Adrenal gland (tissue), 12 donors: ENCODE data around the gene SEMA5A. TPM values are rescaled to one million over a fixed set of nuclear protein-coding genes. Genes with fewer than 3 reads are reported as not detected.

Experiments used
- DNase-seq, 7 donors: peaks; one replicate each; pipeline ENCODE4 v3.0.0-alpha.2; 2019 to 2020
- H3K27ac ChIP-seq, 5 donors: fragments of 200-600 bp; sonication (generic) in 4 of 5; 1 replicate in 3 of 5; 2 replicates in 2 of 5; pipeline versions ENCODE4 v1.5.1 to v1.8.0; 2016 to 2020; ENCODE audit warnings: mild to moderate bottlenecking in 1 of 5
- H3K27me3 ChIP-seq: fragments of 200-600 bp; 2 replicates; pipeline ENCODE4 v1.8.0; 2021
- H3K36me3 ChIP-seq, 2 donors: fragments of 200-600 bp; replicated peaks in 1 of 2; 1 replicate in 1 of 2; 2 replicates in 1 of 2; pipeline versions ENCODE4 v1.5.1 to v1.8.0; 2018 to 2022
- H3K4me1 ChIP-seq, 2 donors: fragments of 200-600 bp; replicated peaks in 1 of 2; 1 replicate in 1 of 2; 2 replicates in 1 of 2; pipeline versions ENCODE4 v1.5.1 to v1.8.0; 2018 to 2021
- H3K4me3 ChIP-seq, 4 donors: fragments of 200-600 bp; sonication (generic) in 3 of 4; one replicate each; pipeline ENCODE4 v1.5.1; 2016 to 2018
- H3K9me3 ChIP-seq, 3 donors: fragments of 200-600 bp; sonication (generic) in 1 of 3; replicated peaks in 1 of 3; 1 replicate in 2 of 3; 2 replicates in 1 of 3; pipeline versions ENCODE4 v1.5.1 to v1.8.0; 2016 to 2021
- POLR2A ChIP-seq, 2 donors: fragments of 450-650 bp; IDR thresholded peaks; one replicate each; pipeline ENCODE4 v1.6.1; 2017; ENCODE audit warnings: antibody characterized with exemption in 2 of 2, mild to moderate bottlenecking in 2 of 2, moderate library complexity in 1 of 2
- WGBS, 4 donors: extraction: QIAGEN DNeasy Blood & Tissue Kit in 2 of 4; methylation state at CpG; one replicate each; pipeline versions ENCODE4 v1.1.5 to v1.1.7; 2013 to 2017; 5-methylcytosine and 5-hydroxymethylcytosine counted together
- intact Hi-C, 2 donors: fragments of 100-400 bp; cut with DNase I; formaldehyde crosslinking; loops; one replicate each; pipeline versions ENCODE4 v1.14.1 to v1.15.0; 2022 to 2023
- polyA plus RNA-seq, 3 donors: library from polyadenylated mRNA; stranded (reverse); fragments of 200-250 nt in 2 of 3; fragments of 350-450 nt in 1 of 3; fragmentation: Illumina TruSeq in 1 of 3; extraction: RNeasy Lipid Tissue Mini Kit (QIAGEN cat#74804) in 1 of 3; gene quantifications; one replicate each; pipeline ENCODE4 v1.2.3, GENCODE V29; 2013 to 2014
- total RNA-seq, 9 donors: library from RNA; depleted of rRNA in 4 of 9; stranded (reverse); fragments of >200 nt in 4 of 9; fragments of 120-200 nt in 1 of 9; fragmentation: NEBNext Ultra II Directional in 1 of 9; extraction: Animal tissue kit (Norgen Biotek cat#: 25700) in 1 of 9; gene quantifications; one replicate each; pipeline versions ENCODE4 v1.1.0 to v1.2.4, GENCODE V29; 2013 to 2023
- TF ChIP-seq, protein P1 (sequence below), 6 experiments: fragments of 450-650 bp in 4 of 6; fragments of 200-600 bp in 2 of 6; sonication (generic) in 1 of 6; IDR thresholded peaks; 1 replicate in 5 of 6; 2 replicates in 1 of 6; pipeline versions ENCODE4 v1.5.1 to v1.8.0; 2016 to 2021; ENCODE audit warnings: antibody characterized with exemption in 6 of 6, mild to moderate bottlenecking in 2 of 6, moderate library complexity in 1 of 6
- donor health status: healthy with polysubstance abuse.
- donor health status: Bipolar disorder and iron deficiency.
- donor health status: DM: yes; HTN: yes; CAD: no.
- donor health status: DM: no; HTN: no; CAD: no.
- donor health status: DM: no; HTN: no; CAD: no.
- donor health status: DM: yes; HTN: yes; CAD: no.

SEMA5A gene
- total and polyA plus RNA-seq, 12 donors = 0.40 to 6.0 (median 2.6) TPM

DNA sequence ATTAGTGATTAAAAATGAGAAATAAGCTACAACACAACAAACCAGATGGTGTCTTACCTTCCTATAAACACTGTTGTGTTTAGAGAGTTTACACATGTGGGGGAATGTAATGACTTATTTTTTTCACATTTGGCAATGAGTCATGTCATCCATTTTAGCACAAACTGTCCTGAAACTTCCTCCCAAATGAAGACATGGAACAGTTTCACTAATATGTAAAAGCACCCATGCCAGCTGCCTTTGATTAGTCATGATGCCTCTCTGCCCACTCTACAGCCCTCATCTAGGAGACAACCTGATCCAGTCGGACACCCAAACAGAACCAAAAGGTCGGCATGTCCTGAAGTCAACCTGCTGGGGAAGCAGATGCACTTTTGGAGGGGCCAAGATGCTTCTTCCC lies 98.2 kb downstream of the SEMA5A start:
- H3K4me3 ChIP-seq = no peak overlapping the region
- no peaks in the 10 kb centered on the region for H3K36me3 ChIP-seq
- no peak for TF ChIP-seq POLR2A (IDR thresholded peaks at IDR 0.05)
- TF ChIP-seq, protein P1, sequence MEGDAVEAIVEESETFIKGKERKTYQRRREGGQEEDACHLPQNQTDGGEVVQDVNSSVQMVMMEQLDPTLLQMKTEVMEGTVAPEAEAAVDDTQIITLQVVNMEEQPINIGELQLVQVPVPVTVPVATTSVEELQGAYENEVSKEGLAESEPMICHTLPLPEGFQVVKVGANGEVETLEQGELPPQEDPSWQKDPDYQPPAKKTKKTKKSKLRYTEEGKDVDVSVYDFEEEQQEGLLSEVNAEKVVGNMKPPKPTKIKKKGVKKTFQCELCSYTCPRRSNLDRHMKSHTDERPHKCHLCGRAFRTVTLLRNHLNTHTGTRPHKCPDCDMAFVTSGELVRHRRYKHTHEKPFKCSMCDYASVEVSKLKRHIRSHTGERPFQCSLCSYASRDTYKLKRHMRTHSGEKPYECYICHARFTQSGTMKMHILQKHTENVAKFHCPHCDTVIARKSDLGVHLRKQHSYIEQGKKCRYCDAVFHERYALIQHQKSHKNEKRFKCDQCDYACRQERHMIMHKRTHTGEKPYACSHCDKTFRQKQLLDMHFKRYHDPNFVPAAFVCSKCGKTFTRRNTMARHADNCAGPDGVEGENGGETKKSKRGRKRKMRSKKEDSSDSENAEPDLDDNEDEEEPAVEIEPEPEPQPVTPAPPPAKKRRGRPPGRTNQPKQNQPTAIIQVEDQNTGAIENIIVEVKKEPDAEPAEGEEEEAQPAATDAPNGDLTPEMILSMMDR (IDR thresholded peaks at IDR 0.05) = no peak
- intact Hi-C loops = no loop called here
- WGBS, 4 donors = 81 to 93% (median 88%) methylated on average over 2 of the region's 2 CpGs
- no peaks in the 10 kb centered on the region for H3K9me3 ChIP-seq
- H3K27me3 ChIP-seq = no peaks in the 10 kb centered on the region
- H3K4me1 ChIP-seq = no peaks in the 10 kb centered on the region
- DNase-seq = no peak
- no peak overlapping the region for H3K27ac ChIP-seq

DNA sequence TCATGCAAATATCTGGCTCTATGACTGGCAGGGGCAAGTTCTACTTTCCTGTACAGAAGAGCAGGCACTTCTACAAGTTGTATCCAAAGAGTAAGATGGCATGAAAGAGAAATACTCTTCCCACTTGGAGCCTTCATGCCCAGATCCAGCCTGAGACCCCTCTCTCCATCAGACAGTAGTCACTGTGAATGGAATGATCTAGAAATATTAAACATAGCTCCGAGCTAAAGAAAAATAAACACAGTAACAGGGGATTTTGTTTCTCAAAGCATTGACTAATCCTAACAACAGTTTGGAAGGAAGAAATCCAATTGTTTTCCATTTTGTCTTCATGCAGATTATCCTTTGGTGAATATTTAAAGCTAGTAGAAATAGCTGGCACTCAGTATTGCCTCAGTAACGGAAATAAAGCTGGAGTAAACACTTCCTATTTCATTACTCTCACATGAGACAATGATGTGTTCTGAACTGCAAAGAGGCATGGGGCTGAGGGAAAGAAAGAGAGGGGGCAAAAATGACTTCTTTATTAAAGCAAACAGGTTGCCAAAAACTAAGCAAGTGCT lies 100.0 kb downstream of the SEMA5A start:
- H3K27me3 ChIP-seq = no peaks in the 10 kb centered on the region
- H3K36me3 ChIP-seq = no peaks in the 10 kb centered on the region
- H3K27ac ChIP-seq = peak overlapping the region in 1 of 5 donors; percentile 22
- no peaks in the 10 kb centered on the region for H3K4me1 ChIP-seq
- no peak for TF ChIP-seq POLR2A (IDR thresholded peaks at IDR 0.05)
- TF ChIP-seq, protein P1 (IDR thresholded peaks at IDR 0.05) = no peak
- intact Hi-C loops = no loop called here
- H3K9me3 ChIP-seq = no peaks in the 10 kb centered on the region
- no peak for DNase-seq
- 56 to 72% (median 67%) methylated on average over 2 of the region's 2 CpGs for WGBS, 4 donors
- no peak overlapping the region for H3K4me3 ChIP-seq

DNA sequence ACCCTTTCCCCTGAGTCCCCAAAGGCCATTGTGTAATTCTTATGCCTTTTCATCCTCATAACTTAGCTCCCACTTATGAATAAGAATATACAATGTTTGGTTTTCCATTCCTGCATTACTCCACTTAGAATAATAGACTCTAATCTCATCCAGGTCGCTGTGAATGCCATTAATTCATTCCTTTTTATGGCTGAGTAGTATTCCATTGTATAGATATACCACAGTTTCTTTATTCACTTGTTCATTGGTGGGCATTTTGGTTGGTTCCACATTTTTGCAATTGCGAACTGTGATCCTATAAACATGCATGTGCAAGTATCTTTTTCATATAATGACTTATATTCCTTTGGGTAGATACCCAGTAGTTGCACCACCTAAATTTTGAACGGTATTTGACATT lies 101.5 kb downstream of the SEMA5A start:
- 75 to 87% (median 81%) methylated on average over 3 of the region's 3 CpGs for WGBS, 4 donors
- H3K27me3 ChIP-seq = no peaks in the 10 kb centered on the region
- intact Hi-C loops = no loop called here
- no peaks in the 10 kb centered on the region for H3K36me3 ChIP-seq
- no peak overlapping the region for H3K4me3 ChIP-seq
- no peak for TF ChIP-seq POLR2A (IDR thresholded peaks at IDR 0.05)
- TF ChIP-seq, protein P1 (IDR thresholded peaks at IDR 0.05) = no peak
- peaks cover 0 to 4% of the 10 kb centered on the region in 2 donors for H3K4me1 ChIP-seq
- no peaks in the 10 kb centered on the region for H3K9me3 ChIP-seq
- DNase-seq = no peak
- H3K27ac ChIP-seq = no peak overlapping the region

DNA sequence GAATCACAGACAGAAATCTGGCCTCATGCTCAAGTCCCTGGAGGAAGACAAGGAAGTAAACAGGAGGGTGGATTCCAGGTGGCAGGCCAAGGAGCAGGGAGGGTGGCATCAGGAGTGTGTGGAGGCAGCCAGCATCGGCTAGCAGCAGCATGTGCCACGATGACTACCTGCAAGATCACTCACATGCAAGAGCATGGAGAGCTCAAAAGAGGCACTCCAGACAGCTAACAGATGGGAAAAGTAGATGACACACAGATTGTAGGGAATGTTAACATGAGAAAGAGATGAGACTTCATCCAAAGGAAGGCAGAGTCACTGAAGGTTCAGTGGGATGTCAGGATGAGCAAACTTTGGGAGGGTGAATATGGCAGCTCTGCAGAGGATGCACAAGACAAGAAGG lies 104.3 kb downstream of the SEMA5A start:
- intact Hi-C loops = no loop called here
- no peak overlapping the region for H3K27ac ChIP-seq
- H3K4me1 ChIP-seq = peaks cover 0 to 4% of the 10 kb centered on the region in 2 donors
- TF ChIP-seq, protein P1 (IDR thresholded peaks at IDR 0.05) = no peak
- no peak for TF ChIP-seq POLR2A (IDR thresholded peaks at IDR 0.05)
- DNase-seq = no peak
- H3K27me3 ChIP-seq = no peaks in the 10 kb centered on the region
- WGBS, 4 donors = 84 to 91% (median 90%) methylated on average over 2 of the region's 2 CpGs
- H3K9me3 ChIP-seq = no peaks in the 10 kb centered on the region
- H3K4me3 ChIP-seq = no peak overlapping the region
- no peaks in the 10 kb centered on the region for H3K36me3 ChIP-seq
